ENCODE data around the gene ARSJ. TPM values are rescaled to one million over a fixed set of nuclear protein-coding genes. Genes with fewer than 3 reads are reported as not detected.
"Not testable (repeated sequence)": the region's sequence is repeated elsewhere in the genome, so short reads cannot be mapped to it uniquely, and the experiment has no call there.

The ARSJ gene
- polyA plus RNA-seq, 4 donors, result 0.22 to 14.4 (median 1.0) TPM; not detected in 1

DNA sequence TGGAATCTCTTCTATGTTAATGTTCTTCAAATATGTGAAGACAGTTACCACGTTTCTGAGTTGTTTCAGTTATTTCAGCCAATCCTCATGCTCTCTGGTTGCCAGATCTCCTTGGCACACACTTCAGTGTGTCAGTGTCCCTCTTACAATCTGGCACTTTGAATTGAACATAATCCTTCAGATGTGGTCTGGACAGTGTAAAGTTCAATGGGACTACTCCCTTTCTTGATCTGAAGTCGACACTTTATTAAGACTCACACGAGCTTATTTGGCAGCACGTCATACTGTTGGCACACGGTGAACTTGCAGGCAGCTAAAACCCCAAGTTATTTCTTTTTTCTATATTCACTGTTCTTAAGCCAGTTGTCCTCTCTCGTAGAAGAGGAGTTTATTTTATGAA lies 28.2 kb downstream of the ARSJ start:
- 14 to 43% (median 29%) methylated on average over 6 of the region's 6 CpGs for WGBS, 3 donors
- FAIRE-seq (no peak), DNase-seq (peak in 1 of 2 donors; percentile 84)
- Histone ChIP-seq H3K27ac (ENCODE audit: low read depth in 1 of 3, low read length in 2 of 3) (no peak overlapping the region), H3K36me3 (ENCODE audit: control insufficient read depth in 3 of 3, insufficient read depth in 2 of 3, low read depth in 1 of 3, low read length in 3 of 3) (no peaks in the 10 kb centered on the region), H3K4me3 (ENCODE audit: low read depth in 1 of 3, low read length in 3 of 3) (no peak overlapping the region), H3K9me3 (ENCODE audit: control insufficient read depth in 2 of 2, insufficient read depth in 1 of 2, low read depth in 1 of 2, low read length in 1 of 2) (no peaks in the 10 kb centered on the region), H3K4me1 (ENCODE audit: control insufficient read depth in 3 of 3, insufficient read depth in 2 of 3, low read depth in 1 of 3, low read length in 2 of 3) (no peaks in the 10 kb centered on the region), H3K27me3 (ENCODE audit: control insufficient read depth in 3 of 3, insufficient read depth in 3 of 3, low read length in 3 of 3) (no peaks in the 10 kb centered on the region)

DNA sequence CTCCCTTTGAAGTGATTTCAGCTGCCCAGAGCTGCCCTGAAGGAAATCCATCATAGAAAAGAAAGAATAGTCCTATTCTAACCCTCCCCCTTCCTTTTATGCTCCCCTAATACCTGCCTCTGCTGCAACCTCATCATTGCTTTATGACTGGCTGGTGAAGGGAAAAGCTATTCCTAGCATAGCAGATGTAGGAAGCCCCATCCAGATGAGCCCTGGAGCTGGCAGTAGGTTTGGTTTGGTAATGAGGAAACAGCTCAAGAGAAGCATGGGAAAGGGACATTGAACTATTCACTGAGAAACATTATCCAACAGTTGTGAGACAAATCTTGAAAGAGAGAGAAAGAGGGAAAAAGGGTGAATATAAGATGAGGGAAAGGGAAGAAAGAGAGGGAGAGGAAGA lies 29.2 kb downstream of the ARSJ start:
- Histone ChIP-seq H3K27me3 (ENCODE audit: control insufficient read depth in 3 of 3, insufficient read depth in 3 of 3, low read length in 3 of 3) (no peaks in the 10 kb centered on the region), H3K9me3 (ENCODE audit: control insufficient read depth in 2 of 2, insufficient read depth in 1 of 2, low read depth in 1 of 2, low read length in 1 of 2) (no peaks in the 10 kb centered on the region), H3K4me1 (ENCODE audit: control insufficient read depth in 3 of 3, insufficient read depth in 2 of 3, low read depth in 1 of 3, low read length in 2 of 3) (no peaks in the 10 kb centered on the region), H3K4me3 (ENCODE audit: low read depth in 1 of 3, low read length in 3 of 3) (no peak overlapping the region), H3K27ac (ENCODE audit: low read depth in 1 of 3, low read length in 2 of 3) (no peak overlapping the region), H3K36me3 (ENCODE audit: control insufficient read depth in 3 of 3, insufficient read depth in 2 of 3, low read depth in 1 of 3, low read length in 3 of 3) (no peaks in the 10 kb centered on the region)
- DNase-seq, result no peak
- no peak for FAIRE-seq

DNA sequence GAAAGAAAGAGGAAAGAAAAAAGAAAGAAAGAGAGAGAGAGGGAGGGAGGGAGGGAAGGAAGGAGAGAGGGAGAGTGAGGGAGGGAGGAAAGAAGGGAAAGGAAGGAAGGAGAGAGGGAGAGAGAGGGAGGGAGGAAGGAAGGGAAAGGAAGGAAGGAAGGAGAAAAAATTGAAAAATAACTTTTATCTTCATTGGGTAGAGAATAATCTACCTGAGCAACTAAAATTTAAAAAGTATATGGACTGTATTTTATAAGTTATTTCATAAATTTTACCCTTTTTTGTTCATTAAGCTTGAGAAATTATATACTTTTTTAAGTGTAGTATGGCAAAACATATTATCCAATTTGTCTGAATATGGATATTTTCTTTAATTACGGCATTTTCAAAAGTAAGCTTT lies 32.0 kb downstream of the ARSJ start:
- Histone ChIP-seq H3K9me3 (ENCODE audit: control insufficient read depth in 2 of 2, insufficient read depth in 1 of 2, low read depth in 1 of 2, low read length in 1 of 2) (no peaks in the 10 kb centered on the region), H3K36me3 (ENCODE audit: control insufficient read depth in 3 of 3, insufficient read depth in 2 of 3, low read depth in 1 of 3, low read length in 3 of 3) (no peaks in the 10 kb centered on the region), H3K4me1 (ENCODE audit: control insufficient read depth in 3 of 3, insufficient read depth in 2 of 3, low read depth in 1 of 3, low read length in 2 of 3) (no peaks in the 10 kb centered on the region), H3K27ac (ENCODE audit: low read depth in 1 of 3, low read length in 2 of 3) (no peak overlapping the region), H3K27me3 (ENCODE audit: control insufficient read depth in 3 of 3, insufficient read depth in 3 of 3, low read length in 3 of 3) (no peaks in the 10 kb centered on the region), H3K4me3 (ENCODE audit: low read depth in 1 of 3, low read length in 3 of 3) (no peak overlapping the region)
- FAIRE-seq (no peak), DNase-seq (no peak)
- WGBS, 3 donors, result 92 to 97% (median 96%) methylated on average over 1 of the region's 1 CpG

DNA sequence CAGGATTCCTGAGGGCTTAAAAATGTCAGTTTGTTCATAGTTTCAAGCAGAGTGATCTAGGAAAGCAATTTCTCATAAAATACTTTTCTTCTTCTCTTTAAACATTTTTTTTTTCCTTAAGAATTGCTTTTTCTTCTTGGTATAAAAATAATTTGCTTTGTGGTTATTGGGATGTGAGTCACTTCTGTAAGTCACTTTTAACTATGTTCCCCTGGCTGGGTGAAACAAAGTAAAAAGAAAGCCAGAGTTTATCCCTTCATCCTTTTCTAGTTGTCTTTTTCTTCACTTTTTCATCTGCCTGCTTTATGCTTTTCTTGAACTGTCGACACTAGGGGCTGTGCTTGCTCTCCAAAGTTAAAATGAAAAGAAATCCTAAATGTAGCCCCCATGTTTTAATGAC lies 33.5 kb downstream of the ARSJ start:
- WGBS, 3 donors, result 72 to 83% (median 83%) methylated on average over 1 of the region's 1 CpG
- H3K27me3 ChIP-seq (ENCODE audit: control insufficient read depth in 3 of 3, insufficient read depth in 3 of 3, low read length in 3 of 3), result no peaks in the 10 kb centered on the region
- H3K27ac ChIP-seq (ENCODE audit: low read depth in 1 of 3, low read length in 2 of 3), result no peak overlapping the region
- no peak for DNase-seq
- FAIRE-seq, result no peak
- no peaks in the 10 kb centered on the region for H3K36me3 ChIP-seq (ENCODE audit: control insufficient read depth in 3 of 3, insufficient read depth in 2 of 3, low read depth in 1 of 3, low read length in 3 of 3)
- H3K9me3 ChIP-seq (ENCODE audit: control insufficient read depth in 2 of 2, insufficient read depth in 1 of 2, low read depth in 1 of 2, low read length in 1 of 2), result no peaks in the 10 kb centered on the region
- H3K4me3 ChIP-seq (ENCODE audit: low read depth in 1 of 3, low read length in 3 of 3), result no peak overlapping the region
- no peaks in the 10 kb centered on the region for H3K4me1 ChIP-seq (ENCODE audit: control insufficient read depth in 3 of 3, insufficient read depth in 2 of 3, low read depth in 1 of 3, low read length in 2 of 3)

DNA sequence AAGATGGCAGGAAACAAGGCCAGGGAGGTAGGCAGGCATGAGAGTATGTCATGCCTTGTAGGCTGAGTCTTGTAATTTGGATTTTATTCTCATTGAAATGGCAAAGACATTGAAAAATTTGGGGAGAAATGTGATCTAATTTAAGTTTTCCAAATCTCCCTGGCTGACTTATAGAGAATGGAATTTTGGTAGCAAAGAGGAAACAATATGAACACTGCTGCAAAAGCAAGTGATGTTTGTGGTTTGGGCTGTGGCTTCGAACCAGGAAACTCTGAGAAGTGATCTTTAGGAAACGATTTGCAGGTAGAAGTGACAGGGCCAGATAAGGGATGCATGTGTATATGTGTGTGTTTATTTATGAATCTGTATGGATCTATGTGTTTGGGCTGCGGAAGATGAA lies 35.6 kb downstream of the ARSJ start:
- 58 to 61% (median 58%) methylated on average over 3 of the region's 3 CpGs for WGBS, 3 donors
- no peaks in the 10 kb centered on the region for H3K27me3 ChIP-seq (ENCODE audit: control insufficient read depth in 3 of 3, insufficient read depth in 3 of 3, low read length in 3 of 3)
- no peak overlapping the region for H3K27ac ChIP-seq (ENCODE audit: low read depth in 1 of 3, low read length in 2 of 3)
- H3K36me3 ChIP-seq (ENCODE audit: control insufficient read depth in 3 of 3, insufficient read depth in 2 of 3, low read depth in 1 of 3, low read length in 3 of 3), result no peaks in the 10 kb centered on the region
- no peak overlapping the region for H3K4me3 ChIP-seq (ENCODE audit: low read depth in 1 of 3, low read length in 3 of 3)
- DNase-seq (no peak), FAIRE-seq (no peak)
- peaks cover 0 to 3% of the 10 kb centered on the region in 2 donors for H3K9me3 ChIP-seq (ENCODE audit: control insufficient read depth in 2 of 2, insufficient read depth in 1 of 2, low read depth in 1 of 2, low read length in 1 of 2)
- H3K4me1 ChIP-seq (ENCODE audit: control insufficient read depth in 3 of 3, insufficient read depth in 2 of 3, low read depth in 1 of 3, low read length in 2 of 3), result no peaks in the 10 kb centered on the region

DNA sequence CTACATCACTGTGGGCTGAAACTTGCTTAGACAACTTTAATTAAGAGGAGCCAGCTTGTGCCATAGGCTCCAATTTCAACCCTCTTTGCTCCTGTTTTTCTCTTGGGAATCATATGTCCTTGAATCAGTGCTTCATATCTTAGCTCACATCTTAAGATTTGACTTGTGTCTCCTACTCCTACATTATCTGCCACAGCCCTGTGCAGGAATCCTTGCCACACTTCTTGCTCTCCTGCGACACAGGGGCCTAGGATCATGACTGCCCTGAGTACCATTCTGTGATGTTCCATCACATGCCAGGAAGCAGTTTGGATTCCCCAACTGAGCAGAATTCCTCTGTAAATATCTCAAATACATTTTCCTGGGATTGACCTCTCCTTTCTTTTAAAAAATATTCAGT lies 36.4 kb downstream of the ARSJ start:
- Histone ChIP-seq H3K36me3 (ENCODE audit: control insufficient read depth in 3 of 3, insufficient read depth in 2 of 3, low read depth in 1 of 3, low read length in 3 of 3) (no peaks in the 10 kb centered on the region), H3K27ac (ENCODE audit: low read depth in 1 of 3, low read length in 2 of 3) (no peak overlapping the region), H3K4me3 (ENCODE audit: low read depth in 1 of 3, low read length in 3 of 3) (no peak overlapping the region), H3K27me3 (ENCODE audit: control insufficient read depth in 3 of 3, insufficient read depth in 3 of 3, low read length in 3 of 3) (no peaks in the 10 kb centered on the region), H3K4me1 (ENCODE audit: control insufficient read depth in 3 of 3, insufficient read depth in 2 of 3, low read depth in 1 of 3, low read length in 2 of 3) (no peaks in the 10 kb centered on the region), H3K9me3 (ENCODE audit: control insufficient read depth in 2 of 2, insufficient read depth in 1 of 2, low read depth in 1 of 2, low read length in 1 of 2) (peaks cover 0 to 3% of the 10 kb centered on the region in 2 donors)
- FAIRE-seq, result no peak
- DNase-seq, result no peak
- WGBS, 3 donors, result 43 to 94% (median 59%) methylated on average over 1 of the region's 1 CpG

DNA sequence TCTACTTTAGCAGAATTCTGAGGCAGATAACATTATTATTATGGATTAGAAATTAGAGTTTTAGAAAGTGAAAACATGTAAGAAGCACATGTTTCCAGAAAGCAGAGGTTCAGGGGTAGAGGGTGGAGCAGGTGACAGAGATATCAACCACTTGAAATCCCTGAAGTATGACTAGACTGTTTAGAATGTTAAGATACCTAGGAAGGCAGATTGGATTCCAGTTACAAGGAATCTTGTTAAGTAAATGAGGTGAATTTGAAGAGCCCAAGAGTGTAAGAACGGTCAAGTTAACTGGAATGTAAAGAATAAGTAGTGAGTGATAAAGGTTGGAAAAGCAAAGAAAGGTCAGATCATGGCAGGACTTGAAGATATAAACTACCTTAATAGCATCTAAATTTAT lies 37.6 kb downstream of the ARSJ start:
- H3K27ac ChIP-seq (ENCODE audit: low read depth in 1 of 3, low read length in 2 of 3), result no peak overlapping the region
- DNase-seq (no peak), FAIRE-seq (no peak)
- no peaks in the 10 kb centered on the region for H3K4me1 ChIP-seq (ENCODE audit: control insufficient read depth in 3 of 3, insufficient read depth in 2 of 3, low read depth in 1 of 3, low read length in 2 of 3)
- H3K36me3 ChIP-seq (ENCODE audit: control insufficient read depth in 3 of 3, insufficient read depth in 2 of 3, low read depth in 1 of 3, low read length in 3 of 3), result no peaks in the 10 kb centered on the region
- 70 to 83% (median 81%) methylated on average over 1 of the region's 1 CpG for WGBS, 3 donors
- H3K27me3 ChIP-seq (ENCODE audit: control insufficient read depth in 3 of 3, insufficient read depth in 3 of 3, low read length in 3 of 3), result no peaks in the 10 kb centered on the region
- H3K9me3 ChIP-seq (ENCODE audit: control insufficient read depth in 2 of 2, insufficient read depth in 1 of 2, low read depth in 1 of 2, low read length in 1 of 2), result peaks cover 0 to 3% of the 10 kb centered on the region in 2 donors
- H3K4me3 ChIP-seq (ENCODE audit: low read depth in 1 of 3, low read length in 3 of 3), result no peak overlapping the region

DNA sequence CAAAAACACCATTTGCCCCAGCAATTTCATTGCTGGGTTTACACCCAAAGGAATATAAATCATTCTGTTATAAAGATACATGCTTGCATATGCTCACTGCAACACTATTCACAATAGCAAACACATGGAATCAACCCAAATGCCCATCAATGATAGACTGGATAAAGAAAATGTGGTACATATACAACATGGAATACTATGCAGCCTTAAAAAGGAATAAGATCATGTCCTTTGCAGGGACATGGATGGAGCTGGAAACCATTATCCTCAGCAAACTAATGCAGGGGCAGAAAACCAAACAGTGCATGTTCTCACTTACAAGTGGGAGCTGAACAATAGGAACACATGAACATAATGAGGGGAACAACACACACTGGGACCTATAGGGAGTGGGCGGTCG lies 39.3 kb downstream of the ARSJ start:
- not testable (repeated sequence) for H3K4me3 ChIP-seq (ENCODE audit: low read depth in 1 of 3, low read length in 3 of 3); H3K27ac ChIP-seq (ENCODE audit: low read depth in 1 of 3, low read length in 2 of 3); DNase-seq; H3K36me3 ChIP-seq (ENCODE audit: control insufficient read depth in 3 of 3, insufficient read depth in 2 of 3, low read depth in 1 of 3, low read length in 3 of 3); H3K27me3 ChIP-seq (ENCODE audit: control insufficient read depth in 3 of 3, insufficient read depth in 3 of 3, low read length in 3 of 3); FAIRE-seq; H3K9me3 ChIP-seq (ENCODE audit: control insufficient read depth in 2 of 2, insufficient read depth in 1 of 2, low read depth in 1 of 2, low read length in 1 of 2); H3K4me1 ChIP-seq (ENCODE audit: control insufficient read depth in 3 of 3, insufficient read depth in 2 of 3, low read depth in 1 of 3, low read length in 2 of 3)
- 93 to 100% (median 100%) methylated on average over 2 of the region's 2 CpGs for WGBS, 3 donors

DNA sequence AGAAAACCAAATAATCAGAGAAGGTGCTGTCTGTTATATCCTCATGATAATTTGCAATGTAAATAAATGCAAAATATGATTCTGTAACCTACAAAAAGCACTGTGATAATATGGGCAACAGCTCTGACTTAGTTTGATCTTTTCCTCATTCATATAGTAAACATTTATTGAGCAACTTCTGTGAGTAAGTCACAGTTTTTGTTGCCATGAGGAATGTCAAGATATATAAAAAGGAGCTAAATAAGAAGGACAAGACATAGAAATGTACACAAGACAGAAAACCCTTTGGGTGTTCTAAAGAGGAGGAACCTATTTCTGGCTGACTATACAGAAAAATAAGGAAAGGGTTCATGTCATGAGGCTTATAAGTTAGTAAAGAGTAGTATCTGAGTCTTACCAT lies 44.3 kb downstream of the ARSJ start:
- H3K4me1 ChIP-seq (ENCODE audit: control insufficient read depth in 3 of 3, insufficient read depth in 2 of 3, low read depth in 1 of 3, low read length in 2 of 3), result no peaks in the 10 kb centered on the region
- H3K4me3 ChIP-seq (ENCODE audit: low read depth in 1 of 3, low read length in 3 of 3), result no peak overlapping the region
- H3K9me3 ChIP-seq (ENCODE audit: control insufficient read depth in 2 of 2, insufficient read depth in 1 of 2, low read depth in 1 of 2, low read length in 1 of 2), result peaks cover 0 to under 1% of the 10 kb centered on the region in 2 donors
- DNase-seq (no peak), FAIRE-seq (no peak)
- no peak overlapping the region for H3K27ac ChIP-seq (ENCODE audit: low read depth in 1 of 3, low read length in 2 of 3)
- H3K27me3 ChIP-seq (ENCODE audit: control insufficient read depth in 3 of 3, insufficient read depth in 3 of 3, low read length in 3 of 3), result no peaks in the 10 kb centered on the region
- no peaks in the 10 kb centered on the region for H3K36me3 ChIP-seq (ENCODE audit: control insufficient read depth in 3 of 3, insufficient read depth in 2 of 3, low read depth in 1 of 3, low read length in 3 of 3)

All from small intestine (tissue), 7 donors.